PFSK-1 (cell line): ENCODE data around the gene KLF13.

Experiments
- FOXP2 ChIP-seq: optimal IDR thresholded peaks from 2 replicates; pipeline ENCODE3; 2011; ENCODE audit warnings: borderline replicate concordance, control low read depth, inconsistent platforms; ENCODE audit not compliant: insufficient read depth; ENCODE audit errors: extremely low read length, extremely low read depth
- POLR2AphosphoS5 ChIP-seq: IDR thresholded peaks from 2 replicates; pipeline ENCODE4 v1.6.1; 2012; ENCODE audit warnings: low read depth, mild to moderate bottlenecking, control low read depth, low read length, moderate library complexity
- SIN3A ChIP-seq: IDR thresholded peaks from 2 replicates; pipeline ENCODE4 v1.6.1; 2012; ENCODE audit warnings: mild to moderate bottlenecking, low read length, moderate library complexity, borderline replicate concordance; ENCODE audit not compliant: insufficient read depth
- TF ChIP-seq, protein P1 (sequence below), 2 experiments: IDR thresholded peaks; 2 replicates each; pipeline versions ENCODE4 v1.6.1 to v1.8.0; 2011 to 2012; ENCODE audit warnings: low read depth in 2 of 2, low read length in 2 of 2, control low read depth in 1 of 2, inconsistent platforms in 1 of 2, mild to moderate bottlenecking in 1 of 2, moderate library complexity in 1 of 2; ENCODE audit not compliant: insufficient read depth in 1 of 2

DNA sequence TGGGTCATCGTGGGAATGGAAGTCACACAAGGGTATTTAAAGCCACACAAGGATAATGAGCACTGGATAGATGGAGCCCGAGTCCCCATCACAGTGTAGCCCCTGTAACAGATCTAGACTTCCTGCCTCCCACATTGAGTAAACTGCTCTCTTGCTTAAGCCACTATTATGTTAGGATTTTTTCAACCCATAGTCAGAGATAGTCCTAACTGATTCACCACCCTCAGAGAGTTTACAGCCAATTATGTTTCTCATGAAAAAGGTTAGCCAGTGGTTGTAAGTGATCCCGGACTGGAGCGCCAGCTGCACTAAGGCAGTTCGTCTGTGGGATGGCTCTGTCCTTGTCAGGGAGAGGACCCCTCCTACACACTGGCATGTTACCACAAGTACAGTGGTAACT lies 77.0 kb downstream of the KLF13 start:
- no peak for TF ChIP-seq FOXP2
- TF ChIP-seq SIN3A: no peak
- TF ChIP-seq, protein P1, sequence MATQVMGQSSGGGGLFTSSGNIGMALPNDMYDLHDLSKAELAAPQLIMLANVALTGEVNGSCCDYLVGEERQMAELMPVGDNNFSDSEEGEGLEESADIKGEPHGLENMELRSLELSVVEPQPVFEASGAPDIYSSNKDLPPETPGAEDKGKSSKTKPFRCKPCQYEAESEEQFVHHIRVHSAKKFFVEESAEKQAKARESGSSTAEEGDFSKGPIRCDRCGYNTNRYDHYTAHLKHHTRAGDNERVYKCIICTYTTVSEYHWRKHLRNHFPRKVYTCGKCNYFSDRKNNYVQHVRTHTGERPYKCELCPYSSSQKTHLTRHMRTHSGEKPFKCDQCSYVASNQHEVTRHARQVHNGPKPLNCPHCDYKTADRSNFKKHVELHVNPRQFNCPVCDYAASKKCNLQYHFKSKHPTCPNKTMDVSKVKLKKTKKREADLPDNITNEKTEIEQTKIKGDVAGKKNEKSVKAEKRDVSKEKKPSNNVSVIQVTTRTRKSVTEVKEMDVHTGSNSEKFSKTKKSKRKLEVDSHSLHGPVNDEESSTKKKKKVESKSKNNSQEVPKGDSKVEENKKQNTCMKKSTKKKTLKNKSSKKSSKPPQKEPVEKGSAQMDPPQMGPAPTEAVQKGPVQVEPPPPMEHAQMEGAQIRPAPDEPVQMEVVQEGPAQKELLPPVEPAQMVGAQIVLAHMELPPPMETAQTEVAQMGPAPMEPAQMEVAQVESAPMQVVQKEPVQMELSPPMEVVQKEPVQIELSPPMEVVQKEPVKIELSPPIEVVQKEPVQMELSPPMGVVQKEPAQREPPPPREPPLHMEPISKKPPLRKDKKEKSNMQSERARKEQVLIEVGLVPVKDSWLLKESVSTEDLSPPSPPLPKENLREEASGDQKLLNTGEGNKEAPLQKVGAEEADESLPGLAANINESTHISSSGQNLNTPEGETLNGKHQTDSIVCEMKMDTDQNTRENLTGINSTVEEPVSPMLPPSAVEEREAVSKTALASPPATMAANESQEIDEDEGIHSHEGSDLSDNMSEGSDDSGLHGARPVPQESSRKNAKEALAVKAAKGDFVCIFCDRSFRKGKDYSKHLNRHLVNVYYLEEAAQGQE (IDR thresholded peaks at IDR 0.05; ENCODE audit: insufficient read depth in 1 of 2, low read depth in 2 of 2, low read length in 2 of 2): no peak
- no peak for TF ChIP-seq POLR2AphosphoS5
